Keratinocyte (primary cell): ENCODE results near the gene GRIK2.

Experiments
- CTCF ChIP-seq, 3 experiments: IDR thresholded peaks in 1 of 3; conservative IDR thresholded peaks in 1 of 3; optimal IDR thresholded peaks in 1 of 3; 2 replicates in 2 of 3; 3 replicates in 1 of 3; pipeline versions ENCODE3 to v1.5.1; 2011; ENCODE audit warnings: low read length in 3 of 3, mild to moderate bottlenecking in 3 of 3, moderate library complexity in 2 of 3, control low read depth in 1 of 3, inconsistent platforms in 1 of 3; ENCODE audit not compliant: insufficient read depth in 2 of 3; ENCODE audit errors: extremely low read depth in 1 of 3
- EZH2 ChIP-seq: IDR thresholded peaks from one replicate; pipeline ENCODE4 v1.6.1; 2012; ENCODE audit warnings: inconsistent platforms, mild to moderate bottlenecking, low read length, moderate library complexity

GRCh38 chr6:101936516-101936915, 543.0 kb downstream of the GRIK2 start:
- TF ChIP-seq CTCF (optimal IDR thresholded peaks at IDR 0.05 in 1 of 3, IDR thresholded peaks at IDR 0.05 in 1 of 3, conservative IDR thresholded peaks at IDR 0.05 in 1 of 3; ENCODE audit: extremely low read depth in 1 of 3, insufficient read depth in 2 of 3, low read length in 3 of 3) (no peak), EZH2 (no peak)
